Left colon (tissue), 2 donors: ENCODE measurements around the gene TARDBP. TPM values are rescaled to one million over a fixed set of nuclear protein-coding genes. Genes with fewer than 3 reads are reported as not detected.
A peak's percentile ranks its signal among the peaks of the same experiment; 100 is the strongest.
"Not testable (repeated sequence)": the region's sequence is repeated elsewhere in the genome, so short reads cannot be mapped to it uniquely, and the experiment has no call there.

ENCODE experiments used
- ATAC-seq: fragments of 200-7000 bp; cut with Tn5 transposase; one replicate; pipeline ENCODE4 v1.9.1; 2020; ENCODE audit warnings: mild to moderate bottlenecking, moderate library complexity
- DNase-seq, 2 donors: peaks; one replicate each; pipeline ENCODE4 v3.0.0-alpha.2; 2020
- intact Hi-C, 2 donors: fragments of 100-400 bp; cut with DNase I in 1 of 2; cut with micrococcal nuclease in 1 of 2; formaldehyde crosslinking; loops; one replicate each; pipeline versions ENCODE4 v1.11.2 to v1.14.0; 2022; cut with DNase I, micrococcal nuclease
- total RNA-seq, 2 donors: library from RNA; stranded (reverse); fragmentation: NEBNext Ultra II Directional; extraction: Animal tissue kit (Norgen Biotek cat#: 25700); gene quantifications; one replicate each; pipeline ENCODE4 v1.2.1, GENCODE V29; 2021
- donor health status: DM: no; HTN: no; CAD: no.
- donor health status: DM: yes; HTN: yes; CAD: no.

The TARDBP gene
- total RNA-seq, 2 donors from 2014 or later: 112 to 121 TPM

GRCh38 chr1:10989920-10990516 is 22.4 kb upstream of the TARDBP start:
- DNase-seq, intact Hi-C loops, ATAC-seq: not testable (repeated sequence)

- intact Hi-C loops: no loop called here
- ATAC-seq (no peak), DNase-seq (no peak)
Observed at GRCh38 chr1:10990828-10991227, 21.6 kb upstream of the TARDBP start.

GRCh38 chr1:10992004-10992403 is 20.4 kb upstream of the TARDBP start:
- ATAC-seq: not testable (repeated sequence)

GRCh38 chr1:10992864-10993263 is 19.6 kb upstream of the TARDBP start:
- intact Hi-C loops: no loop called here
- ATAC-seq: no peak
- DNase-seq: no peak

More at GRCh38 chr1:10992004-10992403, 20.4 kb upstream of the TARDBP start:
- intact Hi-C loops, DNase-seq: not testable (repeated sequence)

- no peak for ATAC-seq
Observed at GRCh38 chr1:10996100-10996499, 16.4 kb upstream of the TARDBP start.

GRCh38 chr1:11000526-11000925 is 11.9 kb upstream of the TARDBP start:
- DNase-seq (no peak), ATAC-seq (no peak)
- intact Hi-C loops: no loop called here

More at GRCh38 chr1:10996100-10996499, 16.4 kb upstream of the TARDBP start:
- intact Hi-C loops: no loop called here
- no peak for DNase-seq

GRCh38 chr1:11013160-11013531 is 692 bp downstream of the TARDBP start:
- peak; percentile 71 for ATAC-seq
- peak in 1 of 2 donors; percentile 57 for DNase-seq

GRCh38 chr1:11019358-11019757 is 6.9 kb downstream of the TARDBP start:
- intact Hi-C loops: not testable (repeated sequence)
- ATAC-seq: peak; percentile 64

More at GRCh38 chr1:11013160-11013531, 692 bp downstream of the TARDBP start:
- intact Hi-C loops: no loop called here

DNA sequence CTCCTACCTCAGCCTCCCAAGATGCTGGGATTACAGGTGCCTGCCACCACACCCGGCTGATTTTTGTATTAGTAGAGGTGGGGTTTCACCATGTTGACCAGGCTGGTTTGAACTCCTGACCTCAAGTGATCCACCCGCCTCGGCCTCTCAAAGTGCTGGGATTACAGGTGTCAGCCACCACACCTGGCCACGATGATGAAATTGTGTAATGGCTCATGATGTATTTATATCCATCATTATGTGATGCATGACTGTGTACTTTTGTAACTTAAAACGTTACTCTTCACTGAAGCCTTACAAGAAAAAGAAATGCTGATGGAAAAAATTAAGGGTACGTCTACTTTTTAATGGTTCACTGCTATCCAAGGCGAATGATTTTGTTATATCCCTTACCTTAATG is 7.5 kb downstream of the TARDBP start:
- ATAC-seq (peak; percentile 42), DNase-seq (no peak)
- intact Hi-C loops: no loop called here

More at GRCh38 chr1:11019358-11019757, 6.9 kb downstream of the TARDBP start:
- DNase-seq: not testable (repeated sequence)

GRCh38 chr1:11023201-11023600 is 10.7 kb downstream of the TARDBP start:
- intact Hi-C loops: no loop called here
- no peak for ATAC-seq
- no peak for DNase-seq

DNA sequence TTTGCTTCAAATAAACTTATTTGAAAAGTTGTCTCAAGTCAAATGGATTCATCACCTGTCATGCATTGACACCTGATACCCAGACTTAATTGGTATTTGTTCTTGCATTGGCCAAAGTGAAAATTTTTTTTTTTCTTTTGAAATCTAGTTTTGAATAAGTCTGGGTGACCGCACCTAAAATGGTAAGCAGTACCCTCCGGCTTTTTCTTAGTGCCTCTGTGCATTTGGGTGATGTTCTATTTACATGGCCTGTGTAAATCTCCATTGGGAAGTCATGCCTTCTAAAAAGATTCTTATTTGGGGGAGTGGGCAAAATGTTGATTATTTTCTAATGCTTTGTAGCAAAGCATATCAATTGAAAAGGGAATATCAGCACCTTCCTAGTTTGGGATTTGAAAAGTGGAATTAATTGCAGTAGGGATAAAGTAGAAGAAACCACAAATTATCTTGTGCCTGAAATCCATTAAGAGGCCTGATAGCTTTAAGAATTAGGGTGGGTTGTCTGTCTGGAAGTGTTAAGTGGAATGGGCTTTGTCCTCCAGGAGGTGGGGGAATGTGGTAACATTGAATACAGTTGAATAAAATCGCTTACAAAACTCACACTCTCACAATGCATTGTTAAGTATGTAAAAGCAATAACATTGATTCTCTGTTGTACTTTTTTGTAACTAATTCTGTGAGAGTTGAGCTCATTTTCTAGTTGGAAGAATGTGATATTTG is 11.9 kb downstream of the TARDBP start:
- ATAC-seq: no peak

GRCh38 chr1:11024874-11025203 is 12.4 kb downstream of the TARDBP start:
- no peak for ATAC-seq
- DNase-seq: no peak
- intact Hi-C loops: no loop called here

More for the DNA sequence above, 11.9 kb downstream of the TARDBP start:
- DNase-seq: no peak
- intact Hi-C loops: no loop called here

DNA sequence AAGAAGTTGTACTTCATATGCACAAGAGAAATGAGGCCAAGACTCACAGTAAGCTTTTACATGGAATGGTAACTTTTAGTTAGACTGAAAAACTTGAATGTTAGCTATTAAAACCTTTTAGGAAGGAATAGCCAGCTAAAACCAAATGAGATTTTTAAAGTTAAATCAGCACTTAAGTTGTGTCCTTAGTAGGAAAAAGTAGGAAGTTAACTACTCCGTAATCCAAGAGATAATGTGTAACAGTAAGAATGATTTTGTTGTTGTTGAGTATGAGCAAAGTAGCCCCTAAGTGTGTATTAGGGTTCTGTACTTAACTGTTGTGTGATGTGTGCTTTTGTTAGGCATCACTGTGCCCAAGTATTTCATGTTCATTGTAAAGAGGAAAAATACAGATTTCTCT is 13.2 kb downstream of the TARDBP start:
- ATAC-seq (no peak), DNase-seq (no peak)
- intact Hi-C loops: no loop called here

- intact Hi-C loops: no loop called here
- ATAC-seq: no peak
- no peak for DNase-seq
Observed at GRCh38 chr1:11026052-11026451, 13.6 kb downstream of the TARDBP start.

GRCh38 chr1:11026903-11027302 is 14.4 kb downstream of the TARDBP start:
- intact Hi-C loops: no loop called here
- DNase-seq (no peak), ATAC-seq (no peak)

DNA sequence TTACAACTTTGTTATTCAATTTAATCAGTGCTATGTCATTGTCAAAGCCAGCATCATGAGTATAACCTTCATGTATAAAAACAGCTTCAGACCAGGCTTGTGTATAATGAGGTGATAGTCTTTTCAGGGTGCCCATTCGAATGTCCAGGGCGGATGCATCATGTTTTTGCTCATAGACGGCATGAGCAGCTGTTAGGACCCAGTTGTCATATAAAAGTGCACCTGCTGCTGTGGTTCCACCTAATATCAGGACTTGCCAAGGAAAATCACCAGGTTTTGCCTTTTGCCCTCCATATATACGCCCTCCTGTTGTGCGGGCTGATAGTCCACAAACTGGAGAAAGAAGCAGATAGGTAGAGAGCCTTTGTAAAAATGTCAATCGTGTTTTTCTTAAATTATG is 14.9 kb downstream of the TARDBP start:
- ATAC-seq: no peak
- intact Hi-C loops: no loop called here

DNA sequence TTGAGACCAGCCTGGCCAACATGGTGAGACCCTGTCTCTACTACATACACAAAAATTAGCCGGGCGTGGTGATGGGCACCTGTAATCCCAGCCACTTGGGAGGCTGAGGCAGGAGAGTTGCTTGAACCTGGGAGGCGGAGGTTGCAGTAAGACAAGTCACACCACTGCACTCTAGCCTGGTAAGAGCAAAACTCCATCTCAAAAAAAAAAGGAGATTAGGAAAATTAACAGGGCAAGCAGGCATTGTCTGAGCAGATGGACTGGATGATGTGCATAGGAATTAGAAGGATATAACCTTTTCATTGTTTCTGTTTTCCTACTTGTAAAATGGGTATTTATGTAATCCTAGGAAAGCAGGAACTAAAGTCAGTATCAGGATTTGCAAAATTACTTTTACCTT is 15.6 kb downstream of the TARDBP start:
- no peak for DNase-seq
- intact Hi-C loops: no loop called here
- no peak for ATAC-seq

More for the DNA sequence above, 14.9 kb downstream of the TARDBP start:
- DNase-seq: no peak

- no peak for ATAC-seq
- DNase-seq: no peak
- intact Hi-C loops: no loop called here
Observed at GRCh38 chr1:11030865-11031264, 18.4 kb downstream of the TARDBP start.

DNA sequence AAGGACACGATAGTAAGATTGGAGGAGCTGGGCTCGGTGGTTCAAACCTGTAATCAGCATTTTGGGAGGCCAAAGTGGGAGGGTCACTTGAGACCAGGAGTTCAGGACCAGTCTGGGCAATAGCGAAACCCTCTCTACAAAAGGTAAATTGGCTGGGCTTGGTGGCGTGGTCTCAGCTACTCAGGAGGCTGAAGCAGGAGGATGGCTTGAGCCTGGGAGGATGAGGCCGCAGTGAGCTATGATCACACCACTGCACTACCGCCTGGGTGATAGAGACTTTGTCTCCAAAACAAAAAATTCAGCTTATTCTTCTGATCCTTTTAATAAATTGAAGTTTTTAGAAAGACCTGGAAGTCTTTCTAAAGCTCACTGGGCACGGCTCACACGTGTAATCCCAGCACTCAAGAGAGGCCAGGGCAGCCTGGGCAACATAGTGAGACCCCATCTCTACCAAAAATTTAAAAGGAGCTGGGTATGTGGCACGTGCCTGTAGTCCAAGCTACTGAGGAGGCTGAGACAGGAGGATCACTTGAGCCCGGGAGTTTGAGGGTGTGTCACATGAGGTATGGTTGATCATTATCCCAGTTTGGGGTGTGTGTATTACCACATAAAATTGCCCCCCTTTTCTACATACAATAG is 19.3 kb downstream of the TARDBP start:
- intact Hi-C loops: no loop called here
- no peak for DNase-seq
- peak; percentile 30 for ATAC-seq
